ENCODE measurements around the gene ITSN1.
"Not testable (repeated sequence)": the region's sequence is repeated elsewhere in the genome, so short reads cannot be mapped to it uniquely, and the experiment has no call there.

ITSN1 gene

GRCh38 chr21:33852485-33852884, 210.2 kb downstream of the ITSN1 start:
- DNase-seq, result no peak
- intact Hi-C loops (cut with DNase I), result no loop called here

- DNase-seq, result peak in 1 of 10 donors; percentile 69
- intact Hi-C loops (cut with DNase I), result no loop called here
Observed at GRCh38 chr21:33854604-33855003, 212.3 kb downstream of the ITSN1 start.

GRCh38 chr21:33855190-33855589, 212.9 kb downstream of the ITSN1 start:
- intact Hi-C loops (cut with DNase I), result no loop called here
- DNase-seq, result peak in 1 of 10 donors; percentile 25

- DNase-seq, result peak in 2 of 10 donors; percentile 47 to 65
- intact Hi-C loops (cut with DNase I), result no loop called here
Observed at GRCh38 chr21:33856893-33857527, 214.7 kb downstream of the ITSN1 start.

- intact Hi-C loops (cut with DNase I), result no loop called here
- DNase-seq, result peak in 2 of 10 donors; percentile 38 to 59
Observed at GRCh38 chr21:33857846-33858666, 215.8 kb downstream of the ITSN1 start.

- intact Hi-C loops (cut with DNase I), result no loop called here
- peak in 2 of 10 donors; percentile 36 to 54 for DNase-seq
Observed at GRCh38 chr21:33858667-33859372, 216.5 kb downstream of the ITSN1 start.

GRCh38 chr21:33859373-33860102, 217.2 kb downstream of the ITSN1 start:
- peak in 2 of 10 donors; percentile 43 to 56 for DNase-seq

GRCh38 chr21:33860332-33860879, 218.1 kb downstream of the ITSN1 start:
- intact Hi-C loops (cut with DNase I), result no loop called here
- peak in 2 of 10 donors; percentile 32 to 36 for DNase-seq

More at GRCh38 chr21:33859373-33860102, 217.2 kb downstream of the ITSN1 start:
- intact Hi-C loops (cut with DNase I), result no loop called here

GRCh38 chr21:33861125-33861524, 218.8 kb downstream of the ITSN1 start:
- intact Hi-C loops (cut with DNase I), result no loop called here
- DNase-seq, result peak in 2 of 10 donors; percentile 3 to 39

- peak in 2 of 10 donors; percentile 21 to 62 for DNase-seq
- intact Hi-C loops (cut with DNase I), result not testable (repeated sequence)
Observed at GRCh38 chr21:33863191-33863590, 220.9 kb downstream of the ITSN1 start.

- intact Hi-C loops (cut with DNase I), result no loop called here
- DNase-seq, result peak in 1 of 10 donors; percentile 3
Observed at GRCh38 chr21:33864150-33864549, 221.8 kb downstream of the ITSN1 start.

GRCh38 chr21:33865176-33865575, 222.9 kb downstream of the ITSN1 start:
- peak in 2 of 10 donors; percentile 61 to 62 for DNase-seq
- intact Hi-C loops (cut with DNase I), result no loop called here

GRCh38 chr21:33865996-33866575, 223.8 kb downstream of the ITSN1 start:
- DNase-seq, result peak in 2 of 10 donors; percentile 35 to 41
- intact Hi-C loops (cut with DNase I), result no loop called here

- peak in 1 of 10 donors; percentile 4 for DNase-seq
- intact Hi-C loops (cut with DNase I), result no loop called here
Observed at GRCh38 chr21:33866826-33867225, 224.5 kb downstream of the ITSN1 start.

- peak in 2 of 10 donors; percentile 9 to 24 for DNase-seq
- intact Hi-C loops (cut with DNase I), result not testable (repeated sequence)
Observed at GRCh38 chr21:33867868-33868267, 225.6 kb downstream of the ITSN1 start.

- intact Hi-C loops (cut with DNase I), result no loop called here
- DNase-seq, result no peak
Observed at GRCh38 chr21:33869873-33870272, 227.6 kb downstream of the ITSN1 start.

- DNase-seq, result peak in 2 of 10 donors; percentile 4 to 20
- intact Hi-C loops (cut with DNase I), result no loop called here
Observed at GRCh38 chr21:33870768-33871167, 228.5 kb downstream of the ITSN1 start.

- DNase-seq, result no peak
- intact Hi-C loops (cut with DNase I), result no loop called here
Observed at GRCh38 chr21:33871171-33871570, 228.9 kb downstream of the ITSN1 start.

- intact Hi-C loops (cut with DNase I), result no loop called here
- DNase-seq, result no peak
Observed at GRCh38 chr21:33872881-33873515, 230.7 kb downstream of the ITSN1 start.

Measured in posterior cingulate gyrus (tissue), 11 donors.